HepG2 (cell line): ENCODE data around the gene PTPRF. TPM values are rescaled to one million over a fixed set of nuclear protein-coding genes. Genes with fewer than 3 reads are reported as not detected.

Experiments used
- EP300 ChIP-seq, 3 experiments: sonication (generic) in 1 of 3; formaldehyde crosslinking in 1 of 3; IDR thresholded peaks; 2 replicates each; pipeline versions ENCODE4 v1.5.1 to v1.6.1; 2011 to 2020; ENCODE audit warnings: low read depth in 2 of 3, low read length in 2 of 3, borderline replicate concordance in 1 of 3, improper control_type of control experiment in 1 of 3, mild to moderate bottlenecking in 1 of 3, missing genetic modification reagents in 1 of 3, moderate library complexity in 1 of 3
- ISL2 ChIP-seq: sonication (generic); formaldehyde crosslinking; IDR thresholded peaks from 2 replicates; pipeline ENCODE4 v1.5.0; 2020; ENCODE audit warnings: missing genetic modification reagents
- NCOA1 ChIP-seq: sonication (generic); formaldehyde crosslinking; IDR thresholded peaks from 2 replicates; pipeline ENCODE4 v1.9.0; 2021; ENCODE audit warnings: missing genetic modification reagents
- NCOR1 ChIP-seq: fragments of 200-600 bp; sonication (generic); IDR thresholded peaks from 2 replicates; pipeline ENCODE4 v1.7.0; 2017; ENCODE audit warnings: antibody characterized with exemption, low read length, borderline replicate concordance
- RARA ChIP-seq: IDR thresholded peaks from 2 replicates; pipeline ENCODE4 v1.6.1; 2016; ENCODE audit warnings: missing genetic modification reagents, missing compliant biosample characterization
- SP1 ChIP-seq, 2 experiments: fragments of 450-650 bp in 1 of 2; sonication (generic) in 1 of 2; formaldehyde crosslinking in 1 of 2; IDR thresholded peaks; 2 replicates each; pipeline versions ENCODE4 v1.4.0 to v1.6.1; 2016 to 2020; ENCODE audit warnings: missing genetic modification reagents in 1 of 2
- TRIM24 ChIP-seq: sonication (generic); formaldehyde crosslinking; IDR thresholded peaks from 2 replicates; pipeline ENCODE4 v1.8.0; 2022; ENCODE audit warnings: mild to moderate bottlenecking, missing genetic modification reagents
- ZBTB7A ChIP-seq: sonication (generic); formaldehyde crosslinking; IDR thresholded peaks from 2 replicates; pipeline ENCODE4 v1.8.0; 2022; ENCODE audit warnings: mild to moderate bottlenecking, missing genetic modification reagents
- ZFP36L2 ChIP-seq: sonication (generic); formaldehyde crosslinking; IDR thresholded peaks from 2 replicates; pipeline ENCODE4 v1.4.0; 2020; ENCODE audit warnings: missing genetic modification reagents
- ZFP82 ChIP-seq: sonication (generic); formaldehyde crosslinking; IDR thresholded peaks from 2 replicates; pipeline ENCODE4 v1.5.1; 2020; ENCODE audit warnings: mild to moderate bottlenecking, missing genetic modification reagents, borderline replicate concordance
- ZMYM3 ChIP-seq: sonication (generic); formaldehyde crosslinking; IDR thresholded peaks from 2 replicates; pipeline ENCODE4 v1.5.1; 2020; ENCODE audit warnings: mild to moderate bottlenecking, missing genetic modification reagents
- ZNF12 ChIP-seq: sonication (generic); formaldehyde crosslinking; IDR thresholded peaks from 2 replicates; pipeline ENCODE4 v1.5.0; 2020; ENCODE audit warnings: missing genetic modification reagents
- ZNF263 ChIP-seq: sonication (generic); formaldehyde crosslinking; IDR thresholded peaks from 2 replicates; pipeline ENCODE4 v1.4.0; 2020; ENCODE audit warnings: missing genetic modification reagents
- ZNF644 ChIP-seq: IDR thresholded peaks from 2 replicates; pipeline ENCODE4 v1.6.1; 2016; ENCODE audit warnings: low read depth
- ZSCAN25 ChIP-seq: sonication (generic); formaldehyde crosslinking; IDR thresholded peaks from 2 replicates; pipeline ENCODE4 v1.8.0; 2022; ENCODE audit warnings: mild to moderate bottlenecking, missing genetic modification reagents
- polyA plus RNA-seq, 8 experiments: library from polyadenylated mRNA; depleted of rRNA in 3 of 8; stranded (reverse) in 7 of 8; unstranded in 1 of 8; fragments of >200 nt; fragmentation: Illumina TruSeq in 4 of 8; extraction: Trizol in 4 of 8; gene quantifications; 2 replicates each; pipeline versions ENCODE4 v1.2.1 to v1.2.3, GENCODE V29; 2011 to 2016; ENCODE audit warnings: low read depth in 4 of 8, missing spikeins in 1 of 8, mixed read lengths in 1 of 8; ENCODE audit not compliant: insufficient read depth in 1 of 8
- total RNA-seq, 5 experiments: library from RNA; depleted of rRNA; stranded (reverse); fragments of >200 nt; fragmentation: Illumina TruSeq; extraction: Trizol; gene quantifications; 2 replicates each; pipeline ENCODE4 v1.2.3, GENCODE V29; 2016; ENCODE audit warnings: low read depth in 1 of 5
- TF ChIP-seq, protein P1 (sequence below): sonication (generic); formaldehyde crosslinking; IDR thresholded peaks from 2 replicates; pipeline ENCODE4 v1.5.0; 2020; ENCODE audit warnings: mild to moderate bottlenecking, missing genetic modification reagents, moderate library complexity
- TF ChIP-seq, protein P2 (sequence below): sonication (generic); formaldehyde crosslinking; IDR thresholded peaks from 2 replicates; pipeline ENCODE4 v1.4.0; 2020; ENCODE audit warnings: missing genetic modification reagents
- TF ChIP-seq, protein P3 (sequence below): fragments of 450-650 bp; IDR thresholded peaks from 2 replicates; pipeline ENCODE4 v1.6.1; 2016
- TF ChIP-seq, protein P4 (sequence below): sonication (generic); formaldehyde crosslinking; IDR thresholded peaks from 2 replicates; pipeline ENCODE4 v1.8.0; 2022; ENCODE audit warnings: missing genetic modification reagents, low read depth, mild to moderate bottlenecking, borderline replicate concordance
- TF ChIP-seq, protein P5 (sequence below): sonication (generic); formaldehyde crosslinking; conservative IDR thresholded peaks from 2 replicates; pipeline ENCODE4 v1.4.0; 2020; ENCODE audit warnings: missing genetic modification reagents
- TF ChIP-seq, protein P6 (sequence below): sonication (generic); formaldehyde crosslinking; IDR thresholded peaks from 2 replicates; pipeline ENCODE4 v1.5.0; 2020; ENCODE audit warnings: mild to moderate bottlenecking, missing genetic modification reagents

PTPRF gene
- total and polyA plus RNA-seq, 2 of the 13 experiments (the other 11 are each of a cell fraction or from before 2014, with no cell fraction given) = 55.9 to 167 TPM

DNA sequence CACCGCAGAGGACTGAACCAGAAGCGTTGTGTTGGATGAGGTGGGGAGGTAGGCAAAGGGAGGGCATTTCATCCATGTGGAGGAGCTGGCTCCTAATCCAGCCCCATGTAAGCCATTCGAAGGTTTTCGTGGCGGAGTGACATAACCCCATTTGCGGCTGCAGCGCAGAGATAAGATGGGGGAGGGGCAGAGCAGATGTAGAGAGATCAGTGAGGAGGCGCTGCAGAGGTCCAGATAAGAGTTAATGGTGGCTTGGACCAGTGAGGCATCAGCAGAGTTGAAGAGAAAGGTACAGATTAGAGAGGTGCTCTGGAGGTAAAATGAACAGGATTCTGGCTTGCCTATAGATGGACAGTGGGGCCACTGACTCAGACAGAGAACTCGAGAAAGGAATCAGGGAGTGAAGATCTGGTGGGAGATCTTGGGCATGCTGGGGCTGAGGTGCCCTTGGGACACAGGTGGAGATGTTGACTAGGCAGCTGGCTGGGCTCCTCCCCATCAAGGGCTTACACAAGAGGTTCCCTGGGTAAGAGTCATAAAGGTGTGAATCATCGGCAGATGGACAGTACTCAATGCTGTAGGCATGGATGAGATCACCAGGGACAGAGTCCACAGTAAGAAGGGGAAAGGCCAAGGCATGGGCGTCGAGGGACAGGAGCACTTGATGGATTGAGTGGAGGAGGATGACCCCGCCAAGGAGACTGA is 7.8 kb upstream of the PTPRF start (continued):
- TF ChIP-seq ZNF12 (CRISPR knock-in tag) (no peak), ZNF263 (CRISPR knock-in tag) (peak; percentile 64; the same call in 1 of the 2 replicates), ZSCAN25 (no peak), ZFP82 (no peak), TRIM24 (peak; percentile 61; the same call in 1 of the 2 replicates), ISL2 (CRISPR knock-in tag) (no peak), ZFP36L2 (CRISPR knock-in tag) (no peak), EP300 (IDR thresholded peaks at IDR 0.05; ENCODE audit: low read depth in 2 of 2, low read length in 2 of 2) (peak; percentile 58 to 62; a peak in 2 of 4 replicates), EP300 (CRISPR knock-in tag; IDR thresholded peaks at IDR 0.05; ENCODE audit: borderline replicate concordance) (peak; percentile 38; the same call in 1 of the 2 replicates), ZBTB7A (CRISPR knock-in tag) (no peak), RARA (CRISPR knock-in tag) (peak; percentile 80), ZMYM3 (CRISPR knock-in tag) (no peak), NCOR1 (no peak), NCOA1 (CRISPR knock-in tag) (no peak), ZNF644 (CRISPR knock-in tag) (peak; percentile 95), SP1 (IDR thresholded peaks at IDR 0.05) (no peak), SP1 (CRISPR knock-in tag; IDR thresholded peaks at IDR 0.05) (no peak)
- TF ChIP-seq, protein P1, sequence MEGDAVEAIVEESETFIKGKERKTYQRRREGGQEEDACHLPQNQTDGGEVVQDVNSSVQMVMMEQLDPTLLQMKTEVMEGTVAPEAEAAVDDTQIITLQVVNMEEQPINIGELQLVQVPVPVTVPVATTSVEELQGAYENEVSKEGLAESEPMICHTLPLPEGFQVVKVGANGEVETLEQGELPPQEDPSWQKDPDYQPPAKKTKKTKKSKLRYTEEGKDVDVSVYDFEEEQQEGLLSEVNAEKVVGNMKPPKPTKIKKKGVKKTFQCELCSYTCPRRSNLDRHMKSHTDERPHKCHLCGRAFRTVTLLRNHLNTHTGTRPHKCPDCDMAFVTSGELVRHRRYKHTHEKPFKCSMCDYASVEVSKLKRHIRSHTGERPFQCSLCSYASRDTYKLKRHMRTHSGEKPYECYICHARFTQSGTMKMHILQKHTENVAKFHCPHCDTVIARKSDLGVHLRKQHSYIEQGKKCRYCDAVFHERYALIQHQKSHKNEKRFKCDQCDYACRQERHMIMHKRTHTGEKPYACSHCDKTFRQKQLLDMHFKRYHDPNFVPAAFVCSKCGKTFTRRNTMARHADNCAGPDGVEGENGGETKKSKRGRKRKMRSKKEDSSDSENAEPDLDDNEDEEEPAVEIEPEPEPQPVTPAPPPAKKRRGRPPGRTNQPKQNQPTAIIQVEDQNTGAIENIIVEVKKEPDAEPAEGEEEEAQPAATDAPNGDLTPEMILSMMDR (CRISPR knock-in tag) = no peak
- TF ChIP-seq, protein P2, sequence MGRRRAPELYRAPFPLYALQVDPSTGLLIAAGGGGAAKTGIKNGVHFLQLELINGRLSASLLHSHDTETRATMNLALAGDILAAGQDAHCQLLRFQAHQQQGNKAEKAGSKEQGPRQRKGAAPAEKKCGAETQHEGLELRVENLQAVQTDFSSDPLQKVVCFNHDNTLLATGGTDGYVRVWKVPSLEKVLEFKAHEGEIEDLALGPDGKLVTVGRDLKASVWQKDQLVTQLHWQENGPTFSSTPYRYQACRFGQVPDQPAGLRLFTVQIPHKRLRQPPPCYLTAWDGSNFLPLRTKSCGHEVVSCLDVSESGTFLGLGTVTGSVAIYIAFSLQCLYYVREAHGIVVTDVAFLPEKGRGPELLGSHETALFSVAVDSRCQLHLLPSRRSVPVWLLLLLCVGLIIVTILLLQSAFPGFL = no peak
- TF ChIP-seq, protein P3, sequence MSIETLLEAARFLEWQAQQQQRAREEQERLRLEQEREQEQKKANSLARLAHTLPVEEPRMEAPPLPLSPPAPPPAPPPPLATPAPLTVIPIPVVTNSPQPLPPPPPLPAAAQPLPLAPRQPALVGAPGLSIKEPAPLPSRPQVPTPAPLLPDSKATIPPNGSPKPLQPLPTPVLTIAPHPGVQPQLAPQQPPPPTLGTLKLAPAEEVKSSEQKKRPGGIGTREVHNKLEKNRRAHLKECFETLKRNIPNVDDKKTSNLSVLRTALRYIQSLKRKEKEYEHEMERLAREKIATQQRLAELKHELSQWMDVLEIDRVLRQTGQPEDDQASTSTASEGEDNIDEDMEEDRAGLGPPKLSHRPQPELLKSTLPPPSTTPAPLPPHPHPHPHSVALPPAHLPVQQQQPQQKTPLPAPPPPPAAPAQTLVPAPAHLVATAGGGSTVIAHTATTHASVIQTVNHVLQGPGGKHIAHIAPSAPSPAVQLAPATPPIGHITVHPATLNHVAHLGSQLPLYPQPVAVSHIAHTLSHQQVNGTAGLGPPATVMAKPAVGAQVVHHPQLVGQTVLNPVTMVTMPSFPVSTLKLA = no peak
- TF ChIP-seq, protein P4, sequence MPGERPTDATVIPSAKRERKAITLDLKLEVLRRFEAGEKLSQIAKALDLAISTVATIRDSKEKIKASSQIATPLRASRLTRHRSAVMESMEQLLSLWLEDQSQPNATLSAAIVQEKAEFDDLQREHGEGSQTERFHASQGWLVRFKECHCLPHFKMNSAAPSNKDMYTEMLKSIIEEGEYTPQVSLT (CRISPR knock-in tag) = no peak
- TF ChIP-seq, protein P5, sequence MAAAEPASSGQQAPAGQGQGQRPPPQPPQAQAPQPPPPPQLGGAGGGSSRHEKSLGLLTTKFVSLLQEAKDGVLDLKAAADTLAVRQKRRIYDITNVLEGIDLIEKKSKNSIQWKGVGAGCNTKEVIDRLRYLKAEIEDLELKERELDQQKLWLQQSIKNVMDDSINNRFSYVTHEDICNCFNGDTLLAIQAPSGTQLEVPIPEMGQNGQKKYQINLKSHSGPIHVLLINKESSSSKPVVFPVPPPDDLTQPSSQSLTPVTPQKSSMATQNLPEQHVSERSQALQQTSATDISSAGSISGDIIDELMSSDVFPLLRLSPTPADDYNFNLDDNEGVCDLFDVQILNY = no peak
- TF ChIP-seq, protein P6, sequence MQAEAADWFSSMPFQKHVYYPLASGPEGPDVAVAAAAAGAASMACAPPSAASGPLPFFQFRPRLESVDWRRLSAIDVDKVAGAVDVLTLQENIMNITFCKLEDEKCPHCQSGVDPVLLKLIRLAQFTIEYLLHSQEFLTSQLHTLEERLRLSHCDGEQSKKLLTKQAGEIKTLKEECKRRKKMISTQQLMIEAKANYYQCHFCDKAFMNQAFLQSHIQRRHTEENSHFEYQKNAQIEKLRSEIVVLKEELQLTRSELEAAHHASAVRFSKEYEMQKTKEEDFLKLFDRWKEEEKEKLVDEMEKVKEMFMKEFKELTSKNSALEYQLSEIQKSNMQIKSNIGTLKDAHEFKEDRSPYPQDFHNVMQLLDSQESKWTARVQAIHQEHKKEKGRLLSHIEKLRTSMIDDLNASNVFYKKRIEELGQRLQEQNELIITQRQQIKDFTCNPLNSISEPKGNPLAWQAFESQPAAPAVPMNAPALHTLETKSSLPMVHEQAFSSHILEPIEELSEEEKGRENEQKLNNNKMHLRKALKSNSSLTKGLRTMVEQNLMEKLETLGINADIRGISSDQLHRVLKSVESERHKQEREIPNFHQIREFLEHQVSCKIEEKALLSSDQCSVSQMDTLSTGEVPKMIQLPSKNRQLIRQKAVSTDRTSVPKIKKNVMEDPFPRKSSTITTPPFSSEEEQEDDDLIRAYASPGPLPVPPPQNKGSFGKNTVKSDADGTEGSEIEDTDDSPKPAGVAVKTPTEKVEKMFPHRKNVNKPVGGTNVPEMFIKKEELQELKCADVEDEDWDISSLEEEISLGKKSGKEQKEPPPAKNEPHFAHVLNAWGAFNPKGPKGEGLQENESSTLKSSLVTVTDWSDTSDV = no peak
